GM19324 (cell line): ENCODE results near the gene SYT17.

Source experiments
- ATAC-seq: cut with Tn5 transposase; IDR thresholded peaks from one replicate; pipeline ENCODE4 v1.9.1; 2021; ENCODE audit warnings: mild to moderate bottlenecking, moderate library complexity; ENCODE audit not compliant: unreplicated experiment, low FRiP score

Gene SYT17

GRCh38 chr16:19210968-19211367, 42.9 kb downstream of the SYT17 start:
- ATAC-seq = no peak

- ATAC-seq = no peak
These were observed 44.0 kb downstream of the SYT17 start for GRCh38 chr16:19212059-19212458.

GRCh38 chr16:19213885-19214284, 45.8 kb downstream of the SYT17 start:
- ATAC-seq = no peak

- ATAC-seq = no peak
These were observed 47.7 kb downstream of the SYT17 start for GRCh38 chr16:19215705-19216104.

GRCh38 chr16:19218581-19218980, 50.5 kb downstream of the SYT17 start:
- no peak for ATAC-seq

GRCh38 chr16:19219836-19220235, 51.8 kb downstream of the SYT17 start:
- ATAC-seq = no peak

GRCh38 chr16:19223235-19224170, 55.5 kb downstream of the SYT17 start:
- ATAC-seq = no peak

- ATAC-seq = no peak
These were observed 57.6 kb downstream of the SYT17 start for GRCh38 chr16:19225651-19226050.

GRCh38 chr16:19227643-19228042, 59.6 kb downstream of the SYT17 start:
- ATAC-seq = no peak

GRCh38 chr16:19228052-19228451, 60.0 kb downstream of the SYT17 start:
- ATAC-seq = no peak

GRCh38 chr16:19228575-19228974, 60.5 kb downstream of the SYT17 start:
- ATAC-seq = no peak

GRCh38 chr16:19230575-19230974, 62.5 kb downstream of the SYT17 start:
- no peak for ATAC-seq

GRCh38 chr16:19231881-19232280, 63.8 kb downstream of the SYT17 start:
- no peak for ATAC-seq

- ATAC-seq = no peak
These were observed 64.9 kb downstream of the SYT17 start for GRCh38 chr16:19232988-19233387.

GRCh38 chr16:19235478-19235877, 67.4 kb downstream of the SYT17 start:
- no peak for ATAC-seq

GRCh38 chr16:19235886-19236285, 67.8 kb downstream of the SYT17 start:
- no peak for ATAC-seq

GRCh38 chr16:19236561-19237209, 68.6 kb downstream of the SYT17 start:
- ATAC-seq = no peak

GRCh38 chr16:19238406-19238805, 70.4 kb downstream of the SYT17 start:
- ATAC-seq = no peak

GRCh38 chr16:19239511-19240155, 71.6 kb downstream of the SYT17 start:
- ATAC-seq = no peak

GRCh38 chr16:19240494-19240893, 72.5 kb downstream of the SYT17 start:
- ATAC-seq = no peak

GRCh38 chr16:19241512-19241911, 73.5 kb downstream of the SYT17 start:
- no peak for ATAC-seq
